HepG2 (cell line): Measurements from ENCODE around the gene GABRA4. TPM values are rescaled to one million over a fixed set of nuclear protein-coding genes. Genes with fewer than 3 reads are reported as not detected.

ENCODE experiments used
- ATAC-seq: fragments of 200-7000 bp; cut with Tn5 transposase; 3 replicates; pipeline ENCODE4 v1.9.1; 2020; ENCODE audit warnings: mild to moderate bottlenecking, moderate library complexity
- BruUV-seq: library from RNA; stranded (reverse); fragments of 400-500 nt; replicated peaks from 2 replicates; lab custom pipeline; 2021; lab: Mats Ljungman, UMichigan
- CTCF ChIA-PET: fragments of 300-600 bp; formaldehyde crosslinking; extraction: SDS; loops from one replicate; lab custom pipeline; 2021; ENCODE audit warnings: low total read pairs, inconsistent platforms, low intra/inter-chr PET ratio; lab: Yijun Ruan, JAX
- POLR2A ChIA-PET: fragments of 350-600 bp; sonication (Branson Sonifier 250); formaldehyde crosslinking; loops from one replicate; lab custom pipeline; 2020; ENCODE audit warnings: antibody characterized with exemption, inconsistent platforms; lab: Yijun Ruan, JAX
- DNase-seq: peaks from one replicate; pipeline ENCODE4 v3.0.0-alpha.2; 2015; ENCODE audit warnings: low spot score
- FAIRE-seq: peaks from 3 replicates; lab custom pipeline; 2011; peaks lifted over from hg19 to GRCh38; lab: Jason Lieb, UNC
- H2AFZ ChIP-seq: one replicate; pipeline ENCODE4 v1.6.1; 2011; ENCODE audit warnings: low read length, inconsistent platforms
- H3K27ac ChIP-seq: fragments of 300-600 bp; 3 replicates; pipeline ENCODE4 v1.8.0; 2011; ENCODE audit warnings: mixed run types, mild to moderate bottlenecking, mixed read lengths, low read length, inconsistent platforms; ENCODE audit not compliant: insufficient read depth; ENCODE audit errors: extremely low read length
- H3K27me3 ChIP-seq, 2 experiments: fragments of 200-600 bp in 1 of 2; 2 replicates in 1 of 2; 3 replicates in 1 of 2; pipeline versions ENCODE4 v1.6.0 to v1.8.0; 2011; ENCODE audit warnings: low read length in 2 of 2, mild to moderate bottlenecking in 2 of 2, moderate library complexity in 2 of 2, inconsistent platforms in 1 of 2; ENCODE audit not compliant: insufficient read depth in 2 of 2, control insufficient read depth in 1 of 2
- H3K36me3 ChIP-seq, 2 experiments: fragments of 200-600 bp in 1 of 2; replicated peaks in 1 of 2; 2 replicates in 1 of 2; 3 replicates in 1 of 2; pipeline versions ENCODE4 v1.5.1 to v1.8.0; 2011; ENCODE audit warnings: low read length in 2 of 2, inconsistent platforms in 1 of 2; ENCODE audit not compliant: insufficient read depth in 2 of 2, control insufficient read depth in 1 of 2
- H3K4me1 ChIP-seq: 2 replicates; pipeline ENCODE4 v1.5.1; 2012; ENCODE audit warnings: low read length, inconsistent platforms; ENCODE audit not compliant: insufficient read depth
- H3K4me2 ChIP-seq: 2 replicates; pipeline ENCODE4 v1.6.0; 2011; ENCODE audit warnings: low read depth, low read length, inconsistent platforms
- H3K4me3 ChIP-seq, 3 experiments: fragments of 200-600 bp in 1 of 3; sonication (generic), shearing (Covaris generic) in 1 of 3; replicated peaks in 1 of 3; 2 replicates each; pipeline ENCODE4 v1.5.1; 2011 to 2016; ENCODE audit warnings: low read length in 3 of 3, inconsistent platforms in 2 of 3, low read depth in 2 of 3, mild to moderate bottlenecking in 2 of 3, control low read depth in 1 of 3, mixed read lengths in 1 of 3; ENCODE audit not compliant: insufficient read depth in 1 of 3
- H3K79me2 ChIP-seq: one replicate; pipeline ENCODE4 v1.6.1; 2011; ENCODE audit warnings: low read length, inconsistent platforms; ENCODE audit not compliant: insufficient read depth
- H3K9ac ChIP-seq: 2 replicates; pipeline ENCODE4 v1.6.0; 2011; ENCODE audit warnings: mild to moderate bottlenecking, low read depth, low read length, inconsistent platforms; ENCODE audit not compliant: insufficient read depth
- H3K9me3 ChIP-seq: 2 replicates; pipeline ENCODE4 v1.5.1; 2012; ENCODE audit warnings: mild to moderate bottlenecking, low read length
- H4K20me1 ChIP-seq: 2 replicates; pipeline ENCODE4 v1.6.0; 2011; ENCODE audit warnings: inconsistent platforms, mild to moderate bottlenecking, low read length, moderate library complexity; ENCODE audit not compliant: insufficient read depth
- ATF1 ChIP-seq: IDR thresholded peaks from 2 replicates; pipeline ENCODE4 v1.6.1; 2016; ENCODE audit warnings: mild to moderate bottlenecking, control low read depth
- FOXA1 ChIP-seq, 2 experiments: fragments of 450-650 bp in 1 of 2; sonication (generic) in 1 of 2; formaldehyde crosslinking in 1 of 2; IDR thresholded peaks; 2 replicates each; pipeline versions ENCODE4 v1.4.0 to v1.6.1; 2016 to 2020; ENCODE audit warnings: missing genetic modification reagents in 1 of 2
- FOXO1 ChIP-seq: sonication (generic); formaldehyde crosslinking; IDR thresholded peaks from 2 replicates; pipeline ENCODE4 v1.4.0; 2020; ENCODE audit warnings: missing genetic modification reagents
- MAFF ChIP-seq: IDR thresholded peaks from 2 replicates; pipeline ENCODE4 v1.6.1; 2011; ENCODE audit warnings: low read depth, low read length, improper control_type of control experiment
- MAFK ChIP-seq, 2 experiments: IDR thresholded peaks in 1 of 2; conservative IDR thresholded peaks in 1 of 2; 2 replicates each; pipeline ENCODE4 v1.6.1; 2011; ENCODE audit warnings: improper control_type of control experiment in 2 of 2, low read length in 2 of 2
- SAFB2 ChIP-seq: sonication (generic); formaldehyde crosslinking; IDR thresholded peaks from 2 replicates; pipeline ENCODE4 v1.5.1; 2020; ENCODE audit warnings: missing genetic modification reagents, low read depth, mild to moderate bottlenecking, borderline replicate concordance
- SMARCE1 ChIP-seq: fragments of 450-650 bp; IDR thresholded peaks from 2 replicates; pipeline ENCODE4 v1.6.1; 2017; ENCODE audit warnings: borderline replicate concordance
- TMF1 ChIP-seq: sonication (generic); formaldehyde crosslinking; IDR thresholded peaks from 2 replicates; pipeline ENCODE4 v1.8.1; 2022; ENCODE audit warnings: low read depth, missing genetic modification reagents
- ZMYM3 ChIP-seq: sonication (generic); formaldehyde crosslinking; IDR thresholded peaks from 2 replicates; pipeline ENCODE4 v1.5.1; 2020; ENCODE audit warnings: mild to moderate bottlenecking, missing genetic modification reagents
- ZNF570 ChIP-seq: sonication (generic); formaldehyde crosslinking; IDR thresholded peaks from 2 replicates; pipeline ENCODE4 v1.4.0; 2020; ENCODE audit warnings: mild to moderate bottlenecking, missing genetic modification reagents, borderline replicate concordance
- WGBS: methylation state at CpG from one replicate; pipeline ENCODE4 v1.1.6; 2017; ENCODE audit warnings: low lambda C conversion rate; 5-methylcytosine and 5-hydroxymethylcytosine counted together
- in situ Hi-C: cut with HindIII; loops from 2 replicates; pipeline ENCODE4 v1.10.0; 2017; ENCODE audit warnings: low pct_unique_long_range_greater_than_20kb; ENCODE audit not compliant: extremely low pct_ligation_motif_present
- intact Hi-C: fragments of 100-400 bp; cut with micrococcal nuclease; formaldehyde crosslinking; loops from one replicate; pipeline ENCODE4 v1.10.0; 2022; ENCODE audit not compliant: unreplicated experiment
- polyA plus RNA-seq, 8 experiments: library from polyadenylated mRNA; depleted of rRNA in 3 of 8; stranded (reverse) in 7 of 8; unstranded in 1 of 8; fragments of >200 nt; fragmentation: Illumina TruSeq in 4 of 8; extraction: Trizol in 4 of 8; gene quantifications; 2 replicates each; pipeline versions ENCODE4 v1.2.1 to v1.2.3, GENCODE V29; 2011 to 2016; ENCODE audit warnings: low read depth in 4 of 8, missing spikeins in 1 of 8, mixed read lengths in 1 of 8; ENCODE audit not compliant: insufficient read depth in 1 of 8
- total RNA-seq, 5 experiments: library from RNA; depleted of rRNA; stranded (reverse); fragments of >200 nt; fragmentation: Illumina TruSeq; extraction: Trizol; gene quantifications; 2 replicates each; pipeline ENCODE4 v1.2.3, GENCODE V29; 2016; ENCODE audit warnings: low read depth in 1 of 5
- TF ChIP-seq, protein P1 (sequence below): IDR thresholded peaks from 2 replicates; pipeline ENCODE4 v1.6.1; 2016
- TF ChIP-seq, protein P2 (sequence below): sonication (generic); formaldehyde crosslinking; IDR thresholded peaks from 2 replicates; pipeline ENCODE4 v1.9.0; 2021; ENCODE audit warnings: missing genetic modification reagents, mild to moderate bottlenecking, borderline replicate concordance
- TF ChIP-seq, protein P3 (sequence below): sonication (generic); formaldehyde crosslinking; IDR thresholded peaks from 2 replicates; pipeline ENCODE4 v1.4.0; 2020; ENCODE audit warnings: missing genetic modification reagents, borderline replicate concordance

The GABRA4 gene
- total and polyA plus RNA-seq, 2 of the 13 experiments (the other 11 are each of a cell fraction or from before 2014, with no cell fraction given), result not detected

DNA sequence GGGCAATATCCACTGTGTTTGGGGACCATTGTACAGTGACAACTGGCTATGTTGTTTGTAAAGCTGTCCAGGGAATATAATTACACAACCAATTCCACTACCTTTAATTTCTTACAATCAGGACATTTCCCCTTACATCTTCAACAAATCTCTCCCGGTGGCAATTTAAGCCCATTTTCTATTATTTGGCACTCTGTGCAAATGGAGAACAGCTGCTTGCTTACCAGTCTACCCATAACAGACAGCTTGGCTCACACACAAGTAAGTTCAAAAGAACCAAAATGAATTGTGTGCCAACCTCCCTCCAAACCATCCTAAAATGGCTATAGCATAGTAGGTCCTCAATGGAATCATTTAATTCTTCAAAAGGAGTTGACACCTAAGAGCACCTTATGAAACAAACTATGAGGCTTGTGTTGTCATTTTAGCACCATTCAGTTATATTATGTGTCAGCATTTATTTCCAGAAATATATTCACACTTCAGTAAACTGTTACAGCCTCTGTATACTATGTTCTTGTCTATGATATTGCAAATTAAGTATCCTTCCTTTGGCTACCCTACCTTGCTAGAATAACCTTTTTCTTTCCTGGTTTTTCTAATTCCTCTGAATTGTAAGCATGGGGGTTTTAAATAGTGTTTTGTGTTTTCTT is 18.4 kb downstream of the GABRA4 start:
- in situ Hi-C loops, result no loop called here
- no peaks in the 10 kb centered on the region for H3K27me3 ChIP-seq
- H3K4me2 ChIP-seq, result no peak overlapping the region
- BruUV-seq, result no TSS peak
- TF ChIP-seq MAFK (conservative IDR thresholded peaks at IDR 0.05 in 1 of 2, IDR thresholded peaks at IDR 0.05 in 1 of 2; ENCODE audit: low read length in 2 of 2) (peak in 1 of 2 experiments; percentile 74; a peak in 3 of 4 replicates), MAFF (peak; percentile 57; the same call in 1 of the 2 replicates), ZMYM3 (no peak)
- TF ChIP-seq, protein P1, sequence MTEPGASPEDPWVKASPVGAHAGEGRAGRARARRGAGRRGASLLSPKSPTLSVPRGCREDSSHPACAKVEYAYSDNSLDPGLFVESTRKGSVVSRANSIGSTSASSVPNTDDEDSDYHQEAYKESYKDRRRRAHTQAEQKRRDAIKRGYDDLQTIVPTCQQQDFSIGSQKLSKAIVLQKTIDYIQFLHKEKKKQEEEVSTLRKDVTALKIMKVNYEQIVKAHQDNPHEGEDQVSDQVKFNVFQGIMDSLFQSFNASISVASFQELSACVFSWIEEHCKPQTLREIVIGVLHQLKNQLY (CRISPR knock-in tag), result no peak
- POLR2A ChIA-PET, result no interaction called here
- 71% methylated on average over 1 of the region's 1 CpG for WGBS
- no peak overlapping the region for H2AFZ ChIP-seq
- no peaks in the 10 kb centered on the region for H3K4me1 ChIP-seq
- H3K36me3 ChIP-seq, result no peaks in the 10 kb centered on the region
- no peak for ATAC-seq
- FAIRE-seq, result no peak
- intact Hi-C loops, result no loop called here
- no peak for DNase-seq
- H3K27ac ChIP-seq, result no peak overlapping the region
- H3K79me2 ChIP-seq, result no peaks in the 10 kb centered on the region
- H3K9ac ChIP-seq, result no peak overlapping the region
- no peaks in the 10 kb centered on the region for H4K20me1 ChIP-seq
- no peaks in the 10 kb centered on the region for H3K9me3 ChIP-seq
- CTCF ChIA-PET, result no interaction called here
- no peak overlapping the region for H3K4me3 ChIP-seq

DNA sequence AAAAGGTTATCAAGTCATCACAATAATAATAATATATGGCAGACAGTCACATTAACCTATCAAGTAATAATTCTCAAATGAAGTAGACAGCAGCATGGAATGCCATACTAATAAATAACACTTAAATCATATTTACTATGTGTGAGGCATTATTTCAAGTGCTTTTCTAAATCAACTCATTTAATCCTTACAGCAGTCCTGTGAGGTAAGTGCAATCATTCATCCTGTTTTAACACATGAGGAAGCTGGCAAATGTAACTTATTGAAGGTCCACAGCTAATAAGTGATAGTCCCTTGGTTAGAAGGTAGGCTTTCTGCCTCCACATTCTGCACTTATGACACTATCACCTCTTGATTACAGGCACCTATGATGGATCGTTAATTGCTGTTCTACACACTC is 24.5 kb downstream of the GABRA4 start:
- POLR2A ChIA-PET, result no interaction called here
- H2AFZ ChIP-seq, result no peak overlapping the region
- no peaks in the 10 kb centered on the region for H3K4me1 ChIP-seq
- H3K4me3 ChIP-seq, result no peak overlapping the region
- CTCF ChIA-PET, result no interaction called here
- H3K9ac ChIP-seq, result no peak overlapping the region
- 35% methylated on average over 1 of the region's 1 CpG for WGBS
- no peak overlapping the region for H3K27ac ChIP-seq
- H3K36me3 ChIP-seq, result no peaks in the 10 kb centered on the region
- no peak overlapping the region for H3K4me2 ChIP-seq
- ATAC-seq (no peak), DNase-seq (no peak), FAIRE-seq (no peak)
- intact Hi-C loops, result no loop called here
- in situ Hi-C loops, result no loop called here
- H3K9me3 ChIP-seq, result no peaks in the 10 kb centered on the region
- no peaks in the 10 kb centered on the region for H4K20me1 ChIP-seq
- H3K79me2 ChIP-seq, result no peaks in the 10 kb centered on the region
- no peaks in the 10 kb centered on the region for H3K27me3 ChIP-seq
- BruUV-seq, result no TSS peak
- no peak for TF ChIP-seq SMARCE1
- no peak for TF ChIP-seq TMF1 (CRISPR knock-in tag)
- no peak for TF ChIP-seq FOXA1 (IDR thresholded peaks at IDR 0.05)
- TF ChIP-seq FOXA1 (CRISPR knock-in tag; IDR thresholded peaks at IDR 0.05), result no peak
- TF ChIP-seq ATF1 (CRISPR knock-in tag), result no peak
- TF ChIP-seq FOXO1 (CRISPR knock-in tag), result no peak
- TF ChIP-seq, protein P2, sequence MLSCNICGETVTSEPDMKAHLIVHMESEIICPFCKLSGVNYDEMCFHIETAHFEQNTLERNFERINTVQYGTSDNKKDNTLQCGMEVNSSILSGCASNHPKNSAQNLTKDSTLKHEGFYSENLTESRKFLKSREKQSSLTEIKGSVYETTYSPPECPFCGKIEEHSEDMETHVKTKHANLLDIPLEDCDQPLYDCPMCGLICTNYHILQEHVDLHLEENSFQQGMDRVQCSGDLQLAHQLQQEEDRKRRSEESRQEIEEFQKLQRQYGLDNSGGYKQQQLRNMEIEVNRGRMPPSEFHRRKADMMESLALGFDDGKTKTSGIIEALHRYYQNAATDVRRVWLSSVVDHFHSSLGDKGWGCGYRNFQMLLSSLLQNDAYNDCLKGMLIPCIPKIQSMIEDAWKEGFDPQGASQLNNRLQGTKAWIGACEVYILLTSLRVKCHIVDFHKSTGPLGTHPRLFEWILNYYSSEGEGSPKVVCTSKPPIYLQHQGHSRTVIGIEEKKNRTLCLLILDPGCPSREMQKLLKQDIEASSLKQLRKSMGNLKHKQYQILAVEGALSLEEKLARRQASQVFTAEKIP (CRISPR knock-in tag), result no peak
- TF ChIP-seq, protein P3, sequence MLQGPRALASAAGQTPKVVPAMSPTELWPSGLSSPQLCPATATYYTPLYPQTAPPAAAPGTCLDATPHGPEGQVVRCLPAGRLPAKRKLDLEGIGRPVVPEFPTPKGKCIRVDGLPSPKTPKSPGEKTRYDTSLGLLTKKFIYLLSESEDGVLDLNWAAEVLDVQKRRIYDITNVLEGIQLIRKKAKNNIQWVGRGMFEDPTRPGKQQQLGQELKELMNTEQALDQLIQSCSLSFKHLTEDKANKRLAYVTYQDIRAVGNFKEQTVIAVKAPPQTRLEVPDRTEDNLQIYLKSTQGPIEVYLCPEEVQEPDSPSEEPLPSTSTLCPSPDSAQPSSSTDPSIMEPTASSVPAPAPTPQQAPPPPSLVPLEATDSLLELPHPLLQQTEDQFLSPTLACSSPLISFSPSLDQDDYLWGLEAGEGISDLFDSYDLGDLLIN (CRISPR knock-in tag), result no peak
- TF ChIP-seq SAFB2, result no peak
- no peak for TF ChIP-seq ZNF570
